H1 (cell line): ENCODE results near the gene TMUB1. TPM values are rescaled to one million over a fixed set of nuclear protein-coding genes. Genes with fewer than 3 reads are reported as not detected.

ENCODE experiments used
- CTCF ChIA-PET: fragments of 300-600 bp; sonication (Branson Sonifier 250); formaldehyde crosslinking; loops from one replicate; lab custom pipeline; 2021; ENCODE audit not compliant: partially characterized antibody; lab: Charles Lee
- POLR2A ChIA-PET: fragments of 300-600 bp; sonication (Branson Sonifier 250); formaldehyde crosslinking; loops from one replicate; lab custom pipeline; 2021; ENCODE audit warnings: inconsistent platforms; ENCODE audit not compliant: partially characterized antibody; lab: Charles Lee
- DNase-seq, 2 experiments: peaks; one replicate each; pipeline versions ENCODE4 v3.0.0 to v3.0.0-alpha.2; 2010 to 2022; ENCODE audit warnings: low spot score in 2 of 2, low read depth in 1 of 2, mixed read lengths in 1 of 2
- FAIRE-seq: peaks from 2 replicates; lab custom pipeline; 2011; peaks lifted over from hg19 to GRCh38; lab: Jason Lieb, UNC
- H2AFZ ChIP-seq: 2 replicates; pipeline ENCODE4 v1.8.1; 2012; ENCODE audit warnings: low read length, inconsistent platforms
- H2AK5ac ChIP-seq: 2 replicates; pipeline ENCODE4 v1.6.1; 2013; ENCODE audit warnings: low read depth, low read length
- H2BK120ac ChIP-seq: replicated peaks from 2 replicates; pipeline ENCODE3; 2013; ENCODE audit warnings: low read depth, low read length, inconsistent platforms
- H2BK12ac ChIP-seq: 2 replicates; pipeline ENCODE4 v1.6.1; 2013; ENCODE audit warnings: low read depth, low read length
- H2BK15ac ChIP-seq: 2 replicates; pipeline ENCODE4 v1.6.1; 2013; ENCODE audit warnings: low read length
- H2BK20ac ChIP-seq: 2 replicates; pipeline ENCODE4 v1.6.1; 2013; ENCODE audit warnings: low read length
- H2BK5ac ChIP-seq: 2 replicates; pipeline ENCODE4 v1.6.1; 2013; ENCODE audit warnings: low read depth, low read length
- H3K14ac ChIP-seq: 2 replicates; pipeline ENCODE4 v1.6.1; 2013; ENCODE audit warnings: inconsistent platforms; ENCODE audit not compliant: insufficient read length
- H3K18ac ChIP-seq: 2 replicates; pipeline ENCODE4 v1.6.1; 2013; ENCODE audit warnings: low read length; ENCODE audit errors: extremely low read depth
- H3K23ac ChIP-seq: 2 replicates; pipeline ENCODE4 v1.6.1; 2013; ENCODE audit warnings: inconsistent platforms; ENCODE audit not compliant: insufficient read length
- H3K23me2 ChIP-seq: 2 replicates; pipeline ENCODE4 v1.6.1; 2013; ENCODE audit warnings: low read depth, low read length
- H3K27ac ChIP-seq: 2 replicates; pipeline ENCODE4 v1.6.1; 2011; ENCODE audit warnings: low read depth, low read length, inconsistent platforms
- H3K27me3 ChIP-seq, 4 experiments: replicated peaks in 1 of 4; 1 replicate in 1 of 4; 2 replicates in 3 of 4; pipeline versions ENCODE4 v1.6.1 to v1.8.1; 2011 to 2013; ENCODE audit warnings: low read length in 3 of 4, mild to moderate bottlenecking in 3 of 4, inconsistent platforms in 2 of 4, mixed read lengths in 2 of 4, moderate library complexity in 1 of 4; ENCODE audit not compliant: control insufficient read depth in 3 of 4, insufficient read depth in 3 of 4; ENCODE audit errors: extremely low read depth in 1 of 4
- H3K36me3 ChIP-seq, 4 experiments: 2 replicates each; pipeline versions ENCODE4 v1.6.1 to v1.8.1; 2011 to 2013; ENCODE audit warnings: mild to moderate bottlenecking in 4 of 4, low read length in 3 of 4, moderate library complexity in 2 of 4, control low read depth in 1 of 4, inconsistent platforms in 1 of 4; ENCODE audit not compliant: insufficient read depth in 4 of 4, control insufficient read depth in 2 of 4
- H3K4ac ChIP-seq: replicated peaks from 2 replicates; pipeline ENCODE3; 2013; ENCODE audit warnings: low read length, low read depth, mixed read lengths, inconsistent platforms; ENCODE audit not compliant: insufficient read length
- H3K4me1 ChIP-seq, 4 experiments: replicated peaks in 1 of 4; 1 replicate in 1 of 4; 2 replicates in 3 of 4; pipeline versions ENCODE4 v1.6.1 to v1.8.1; 2011 to 2013; ENCODE audit warnings: low read length in 3 of 4, inconsistent platforms in 2 of 4, mixed read lengths in 1 of 4; ENCODE audit not compliant: insufficient read depth in 4 of 4, control insufficient read depth in 3 of 4
- H3K4me2 ChIP-seq, 2 experiments: 2 replicates each; pipeline versions ENCODE4 v1.6.1 to v1.8.1; 2011 to 2013; ENCODE audit warnings: low read depth in 2 of 2, low read length in 2 of 2, control low read depth in 1 of 2, inconsistent platforms in 1 of 2, mild to moderate bottlenecking in 1 of 2; ENCODE audit not compliant: insufficient read depth in 1 of 2
- H3K4me3 ChIP-seq, 4 experiments: fragments of 200-600, 300-600 bp in 1 of 4; sonication (generic), shearing (Covaris generic), sonication (Bioruptor Twin) in 1 of 4; 2 replicates each; pipeline versions ENCODE4 v1.5.1 to v1.8.1; 2011 to 2016; ENCODE audit warnings: low read length in 4 of 4, low read depth in 3 of 4, control low read depth in 2 of 4, inconsistent platforms in 2 of 4, mild to moderate bottlenecking in 2 of 4, mixed read lengths in 1 of 4, moderate library complexity in 1 of 4; ENCODE audit not compliant: insufficient read depth in 2 of 4; ENCODE audit errors: extremely low read depth in 1 of 4
- H3K56ac ChIP-seq: replicated peaks from 2 replicates; pipeline ENCODE3; 2013; ENCODE audit warnings: low read depth, mild to moderate bottlenecking, mixed read lengths, low read length, inconsistent platforms; ENCODE audit not compliant: insufficient read length
- H3K79me1 ChIP-seq: 2 replicates; pipeline ENCODE4 v1.6.1; 2013; ENCODE audit warnings: low read depth, low read length, control low read depth
- H3K79me2 ChIP-seq, 2 experiments: 2 replicates each; pipeline versions ENCODE4 v1.6.1 to v1.8.1; 2012 to 2013; ENCODE audit warnings: low read length in 2 of 2, mild to moderate bottlenecking in 2 of 2, inconsistent platforms in 1 of 2; ENCODE audit not compliant: insufficient read depth in 2 of 2, control insufficient read depth in 1 of 2
- H3K9ac ChIP-seq, 4 experiments: replicated peaks in 1 of 4; 1 replicate in 1 of 4; 2 replicates in 3 of 4; pipeline versions ENCODE4 v1.6.1 to v1.8.1; 2011 to 2013; ENCODE audit warnings: low read depth in 3 of 4, low read length in 3 of 4, control low read depth in 2 of 4, mild to moderate bottlenecking in 2 of 4, moderate library complexity in 2 of 4, inconsistent platforms in 1 of 4; ENCODE audit errors: extremely low read depth in 1 of 4
- H3K9me3 ChIP-seq, 2 experiments: 2 replicates each; pipeline versions ENCODE4 v1.6.1 to v1.8.1; 2012 to 2013; ENCODE audit warnings: mild to moderate bottlenecking in 2 of 2, moderate library complexity in 2 of 2, control low read depth in 1 of 2, inconsistent platforms in 1 of 2, low read depth in 1 of 2, low read length in 1 of 2, mixed read lengths in 1 of 2; ENCODE audit not compliant: insufficient read depth in 2 of 2
- H4K20me1 ChIP-seq, 2 experiments: replicated peaks in 1 of 2; 2 replicates each; pipeline versions ENCODE3 to v1.8.1; 2011 to 2013; ENCODE audit warnings: inconsistent platforms in 2 of 2, low read length in 2 of 2, mild to moderate bottlenecking in 1 of 2; ENCODE audit not compliant: insufficient read depth in 2 of 2, control insufficient read depth in 1 of 2
- H4K5ac ChIP-seq: 2 replicates; pipeline ENCODE4 v1.6.1; 2013; ENCODE audit warnings: low read length, low read depth, mixed read lengths, inconsistent platforms; ENCODE audit not compliant: insufficient read length
- H4K8ac ChIP-seq: 2 replicates; pipeline ENCODE4 v1.8.0; 2013; ENCODE audit warnings: mild to moderate bottlenecking, moderate library complexity, low read length, inconsistent platforms; ENCODE audit not compliant: insufficient read depth; ENCODE audit errors: extremely low read depth
- H4K91ac ChIP-seq: replicated peaks from 2 replicates; pipeline ENCODE3; 2013; ENCODE audit warnings: low read length, mixed read lengths, inconsistent platforms; ENCODE audit not compliant: insufficient read length
- BACH1 ChIP-seq: IDR thresholded peaks from 2 replicates; pipeline ENCODE4 v1.6.1; 2012; ENCODE audit warnings: low read length, improper control_type of control experiment
- CBX8 ChIP-seq: fragments of 300-800, 300-1000 bp; sonication (generic); IDR thresholded peaks from 2 replicates; pipeline ENCODE4 v1.7.1; 2016; ENCODE audit warnings: low read depth, low read length, borderline replicate concordance
- CREB1 ChIP-seq: IDR thresholded peaks from 2 replicates; pipeline ENCODE4 v1.6.1; 2012; ENCODE audit warnings: inconsistent platforms
- EGR1 ChIP-seq: IDR thresholded peaks from 2 replicates; pipeline ENCODE4 v1.6.1; 2011; ENCODE audit warnings: low read depth, low read length, borderline replicate concordance
- FOSL1 ChIP-seq: IDR thresholded peaks from 2 replicates; pipeline ENCODE4 v1.6.1; 2011; ENCODE audit warnings: mild to moderate bottlenecking, low read depth, low read length, moderate library complexity; ENCODE audit not compliant: insufficient read depth
- GTF2F1 ChIP-seq: IDR thresholded peaks from 2 replicates; pipeline ENCODE4 v1.6.1; 2012; ENCODE audit warnings: low read depth, low read length, improper control_type of control experiment, borderline replicate concordance
- KDM4A ChIP-seq: IDR thresholded peaks from one replicate; pipeline ENCODE4 v1.7.1; 2012; ENCODE audit warnings: low read depth, mild to moderate bottlenecking, moderate library complexity, low read length, inconsistent platforms; ENCODE audit not compliant: severe bottlenecking
- RNF2 ChIP-seq: fragments of 200-900, 300-1000 bp; sonication (generic); IDR thresholded peaks from 2 replicates; pipeline ENCODE4 v1.7.1; 2016; ENCODE audit warnings: borderline replicate concordance, low read depth, mild to moderate bottlenecking, antibody characterized with exemption, low read length; ENCODE audit not compliant: poor library complexity, severe bottlenecking; ENCODE audit errors: missing control alignments
- SIX5 ChIP-seq: IDR thresholded peaks from 2 replicates; pipeline ENCODE4 v1.6.1; 2011; ENCODE audit warnings: mild to moderate bottlenecking, low read depth, low read length
- TCF12 ChIP-seq: IDR thresholded peaks from 2 replicates; pipeline ENCODE4 v1.6.1; 2011; ENCODE audit warnings: low read depth, mild to moderate bottlenecking, low read length
- WGBS, 2 experiments: shearing (Covaris generic) in 1 of 2; methylation state at CpG; one replicate each; pipeline versions ENCODE4 v1.1.6 to v1.1.7; 2013 to 2015; ENCODE audit warnings: low lambda C conversion rate in 2 of 2, mixed read lengths in 2 of 2, inconsistent platforms in 1 of 2, low coverage in 1 of 2, missing lambda C conversion rate in 1 of 2; ENCODE audit not compliant: insufficient replicate concordance in 2 of 2, insufficient coverage in 1 of 2, insufficient read length in 1 of 2; ENCODE audit errors: extremely low coverage in 1 of 2, missing lambda C conversion rate in 1 of 2; 5-methylcytosine and 5-hydroxymethylcytosine counted together
- polyA plus RNA-seq, 7 experiments: library from polyadenylated mRNA; depleted of rRNA in 3 of 7; stranded (reverse) in 5 of 7; unstranded in 2 of 7; fragments of >200 nt in 5 of 7; fragments of 200-250 nt in 2 of 7; gene quantifications; 1 replicate in 5 of 7; 2 replicates in 1 of 7; 4 replicates in 1 of 7; pipeline versions ENCODE4 v1.2.1 to v1.2.3, GENCODE V29; 2011 to 2013; ENCODE audit warnings: missing spikeins in 2 of 7, mixed read lengths in 2 of 7
- total RNA-seq: library from RNA; stranded (reverse); fragmentation: NEBNext Ultra II Directional; extraction: Animal tissue kit (Norgen Biotek cat#: 25700); gene quantifications from 2 replicates; pipeline ENCODE4 v1.2.1, GENCODE V29; 2021

TMUB1 gene
- total and polyA plus RNA-seq, 2 of the 8 experiments (the other 6 are each of a cell fraction or from before 2014, with no cell fraction given): 41.4 to 56.2 TPM

GRCh38 chr7:151122796-151123157, 39.5 kb upstream of the TMUB1 start:
- FAIRE-seq (no peak), DNase-seq (no peak)
- Histone ChIP-seq H3K4me3 (no peak overlapping the region), H3K23ac (no peak overlapping the region), H3K79me2 (no peaks in the 10 kb centered on the region), H3K4me2 (no peak overlapping the region), H4K5ac (no peak overlapping the region), H3K79me1 (no peaks in the 10 kb centered on the region), H2BK20ac (no peak overlapping the region), H2BK15ac (no peak overlapping the region), H4K91ac (no peak overlapping the region), H3K14ac (no peak overlapping the region), H3K9me3 (no peaks in the 10 kb centered on the region), H3K27me3 (peaks cover 0 to 13% (median 4%) of the 10 kb centered on the region in 4 experiments; a peak in 5 of 7 replicates), H4K8ac (no peak overlapping the region), H2BK12ac (no peak overlapping the region), H3K27ac (no peak overlapping the region), H3K56ac (no peak overlapping the region), H2BK120ac (no peak overlapping the region), H3K23me2 (peaks cover 5% of the 10 kb centered on the region; the same call in 1 of the 2 replicates), H4K20me1 (peaks cover 12 to 37% of the 10 kb centered on the region in 2 experiments), H3K9ac (no peak overlapping the region), H3K18ac (no peak overlapping the region), H3K36me3 (peaks cover 0 to 30% (median 4%) of the 10 kb centered on the region in 4 experiments; a peak in 3 of 8 replicates), H2AK5ac (no peak overlapping the region), H2BK5ac (no peak overlapping the region), H3K4ac (no peak overlapping the region), H2AFZ (no peak overlapping the region), H3K4me1 (peaks cover 0 to 23% (median 7%) of the 10 kb centered on the region in 4 experiments; a peak in 6 of 7 replicates)
- ChIA-PET POLR2A (interaction anchor here (2.0 kb wide), 1 partner anchor 13 kb away, joined by 4 read pairs; no protein-coding TSS in a partner anchor), CTCF (interaction anchor here (0.5 to 11.7 kb wide), 12 partner anchors 15 to 221 kb away, joined by 3 to 197 read pairs (median 7); partner anchors contain the start of genes ABCF2 and GBX1)
- 95% methylated on average over 14 of the region's 29 CpGs; no CpG with 5 or more reads in 1 of the 2 experiments for WGBS, 2 experiments
- TF ChIP-seq GTF2F1 (no peak), KDM4A (no peak), SIX5 (no peak), CREB1 (no peak), CBX8 (no peak), EGR1 (no peak), TCF12 (no peak), BACH1 (no peak), RNF2 (no peak), FOSL1 (no peak)
